HepG2 (cell line): Measurements from ENCODE around the gene MTR. TPM values are rescaled to one million over a fixed set of nuclear protein-coding genes. Genes with fewer than 3 reads are reported as not detected.

Experiments used
- ATAC-seq: fragments of 200-7000 bp; cut with Tn5 transposase; 3 replicates; pipeline ENCODE4 v1.9.1; 2020; ENCODE audit warnings: mild to moderate bottlenecking, moderate library complexity
- BruUV-seq: library from RNA; stranded (reverse); fragments of 400-500 nt; replicated peaks from 2 replicates; lab custom pipeline; 2021; lab: Mats Ljungman, UMichigan
- CTCF ChIA-PET: fragments of 300-600 bp; formaldehyde crosslinking; extraction: SDS; loops from one replicate; lab custom pipeline; 2021; ENCODE audit warnings: low total read pairs, inconsistent platforms, low intra/inter-chr PET ratio; lab: Yijun Ruan, JAX
- POLR2A ChIA-PET: fragments of 350-600 bp; sonication (Branson Sonifier 250); formaldehyde crosslinking; loops from one replicate; lab custom pipeline; 2020; ENCODE audit warnings: antibody characterized with exemption, inconsistent platforms; lab: Yijun Ruan, JAX
- DNase-seq: peaks from one replicate; pipeline ENCODE4 v3.0.0-alpha.2; 2015; ENCODE audit warnings: low spot score
- FAIRE-seq: peaks from 3 replicates; lab custom pipeline; 2011; peaks lifted over from hg19 to GRCh38; lab: Jason Lieb, UNC
- H2AFZ ChIP-seq: one replicate; pipeline ENCODE4 v1.6.1; 2011; ENCODE audit warnings: low read length, inconsistent platforms
- H3K27ac ChIP-seq: fragments of 300-600 bp; 3 replicates; pipeline ENCODE4 v1.8.0; 2011; ENCODE audit warnings: mixed run types, mild to moderate bottlenecking, mixed read lengths, low read length, inconsistent platforms; ENCODE audit not compliant: insufficient read depth; ENCODE audit errors: extremely low read length
- H3K27me3 ChIP-seq, 2 experiments: fragments of 200-600 bp in 1 of 2; 2 replicates in 1 of 2; 3 replicates in 1 of 2; pipeline versions ENCODE4 v1.6.0 to v1.8.0; 2011; ENCODE audit warnings: low read length in 2 of 2, mild to moderate bottlenecking in 2 of 2, moderate library complexity in 2 of 2, inconsistent platforms in 1 of 2; ENCODE audit not compliant: insufficient read depth in 2 of 2, control insufficient read depth in 1 of 2
- H3K36me3 ChIP-seq, 2 experiments: fragments of 200-600 bp in 1 of 2; replicated peaks in 1 of 2; 2 replicates in 1 of 2; 3 replicates in 1 of 2; pipeline versions ENCODE4 v1.5.1 to v1.8.0; 2011; ENCODE audit warnings: low read length in 2 of 2, inconsistent platforms in 1 of 2; ENCODE audit not compliant: insufficient read depth in 2 of 2, control insufficient read depth in 1 of 2
- H3K4me1 ChIP-seq: 2 replicates; pipeline ENCODE4 v1.5.1; 2012; ENCODE audit warnings: low read length, inconsistent platforms; ENCODE audit not compliant: insufficient read depth
- H3K4me2 ChIP-seq: 2 replicates; pipeline ENCODE4 v1.6.0; 2011; ENCODE audit warnings: low read depth, low read length, inconsistent platforms
- H3K4me3 ChIP-seq, 3 experiments: fragments of 200-600 bp in 1 of 3; sonication (generic), shearing (Covaris generic) in 1 of 3; replicated peaks in 1 of 3; 2 replicates each; pipeline ENCODE4 v1.5.1; 2011 to 2016; ENCODE audit warnings: low read length in 3 of 3, inconsistent platforms in 2 of 3, low read depth in 2 of 3, mild to moderate bottlenecking in 2 of 3, control low read depth in 1 of 3, mixed read lengths in 1 of 3; ENCODE audit not compliant: insufficient read depth in 1 of 3
- H3K79me2 ChIP-seq: one replicate; pipeline ENCODE4 v1.6.1; 2011; ENCODE audit warnings: low read length, inconsistent platforms; ENCODE audit not compliant: insufficient read depth
- H3K9ac ChIP-seq: 2 replicates; pipeline ENCODE4 v1.6.0; 2011; ENCODE audit warnings: mild to moderate bottlenecking, low read depth, low read length, inconsistent platforms; ENCODE audit not compliant: insufficient read depth
- H3K9me3 ChIP-seq: 2 replicates; pipeline ENCODE4 v1.5.1; 2012; ENCODE audit warnings: mild to moderate bottlenecking, low read length
- H4K20me1 ChIP-seq: 2 replicates; pipeline ENCODE4 v1.6.0; 2011; ENCODE audit warnings: inconsistent platforms, mild to moderate bottlenecking, low read length, moderate library complexity; ENCODE audit not compliant: insufficient read depth
- ERF ChIP-seq: IDR thresholded peaks from 2 replicates; pipeline ENCODE4 v1.6.1; 2018; ENCODE audit warnings: missing biosample characterization, missing genetic modification reagents
- GFI1 ChIP-seq: sonication (generic); formaldehyde crosslinking; IDR thresholded peaks from 2 replicates; pipeline ENCODE4 v1.5.0; 2020; ENCODE audit warnings: missing genetic modification reagents, mild to moderate bottlenecking, borderline replicate concordance
- MBNL3 ChIP-seq: fragments of 250-450 bp; sonication (Bioruptor Pico); conservative IDR thresholded peaks from 2 replicates; pipeline ENCODE4 v1.8.0; 2022; ENCODE audit warnings: mild to moderate bottlenecking, inconsistent platforms
- NAIF1 ChIP-seq: sonication (generic); formaldehyde crosslinking; IDR thresholded peaks from 2 replicates; pipeline ENCODE4 v1.5.0; 2020; ENCODE audit warnings: mild to moderate bottlenecking, missing genetic modification reagents, borderline replicate concordance
- NFE2L1 ChIP-seq: sonication (generic); formaldehyde crosslinking; IDR thresholded peaks from 2 replicates; pipeline ENCODE4 v1.4.0; 2020; ENCODE audit warnings: missing genetic modification reagents, mild to moderate bottlenecking, borderline replicate concordance
- PREB ChIP-seq: sonication (generic); formaldehyde crosslinking; IDR thresholded peaks from 2 replicates; pipeline ENCODE4 v1.4.0; 2020; ENCODE audit warnings: missing genetic modification reagents
- RARA ChIP-seq: IDR thresholded peaks from 2 replicates; pipeline ENCODE4 v1.6.1; 2016; ENCODE audit warnings: missing genetic modification reagents, missing compliant biosample characterization
- U2AF1 ChIP-seq: fragments of 200-400 bp; formaldehyde crosslinking; optimal IDR thresholded peaks from 2 replicates; pipeline ENCODE3; 2017; ENCODE audit warnings: mild to moderate bottlenecking, low read depth, low read length
- ZNF10 ChIP-seq: sonication (generic); formaldehyde crosslinking; IDR thresholded peaks from 2 replicates; pipeline ENCODE4 v1.4.0; 2020; ENCODE audit warnings: mild to moderate bottlenecking, low read depth, missing genetic modification reagents, borderline replicate concordance
- ZNF12 ChIP-seq: sonication (generic); formaldehyde crosslinking; IDR thresholded peaks from 2 replicates; pipeline ENCODE4 v1.5.0; 2020; ENCODE audit warnings: missing genetic modification reagents
- ZNF251 ChIP-seq: sonication (generic); formaldehyde crosslinking; IDR thresholded peaks from 2 replicates; pipeline ENCODE4 v1.9.0; 2021; ENCODE audit warnings: mild to moderate bottlenecking, missing genetic modification reagents
- ZNF34 ChIP-seq: sonication (generic); formaldehyde crosslinking; IDR thresholded peaks from 2 replicates; pipeline ENCODE4 v1.4.0; 2020; ENCODE audit warnings: mild to moderate bottlenecking, missing genetic modification reagents, borderline replicate concordance
- ZNF7 ChIP-seq: IDR thresholded peaks from 2 replicates; pipeline ENCODE4 v1.6.1; 2016; ENCODE audit warnings: missing biosample characterization, missing genetic modification reagents
- ZNF768 ChIP-seq: sonication (generic); formaldehyde crosslinking; IDR thresholded peaks from 2 replicates; pipeline ENCODE4 v1.4.0; 2020; ENCODE audit warnings: missing genetic modification reagents
- WGBS: methylation state at CpG from one replicate; pipeline ENCODE4 v1.1.6; 2017; ENCODE audit warnings: low lambda C conversion rate; 5-methylcytosine and 5-hydroxymethylcytosine counted together
- in situ Hi-C: cut with HindIII; loops from 2 replicates; pipeline ENCODE4 v1.10.0; 2017; ENCODE audit warnings: low pct_unique_long_range_greater_than_20kb; ENCODE audit not compliant: extremely low pct_ligation_motif_present
- intact Hi-C: fragments of 100-400 bp; cut with micrococcal nuclease; formaldehyde crosslinking; loops from one replicate; pipeline ENCODE4 v1.10.0; 2022; ENCODE audit not compliant: unreplicated experiment
- polyA plus RNA-seq, 8 experiments: library from polyadenylated mRNA; depleted of rRNA in 3 of 8; stranded (reverse) in 7 of 8; unstranded in 1 of 8; fragments of >200 nt; fragmentation: Illumina TruSeq in 4 of 8; extraction: Trizol in 4 of 8; gene quantifications; 2 replicates each; pipeline versions ENCODE4 v1.2.1 to v1.2.3, GENCODE V29; 2011 to 2016; ENCODE audit warnings: low read depth in 4 of 8, missing spikeins in 1 of 8, mixed read lengths in 1 of 8; ENCODE audit not compliant: insufficient read depth in 1 of 8
- total RNA-seq, 5 experiments: library from RNA; depleted of rRNA; stranded (reverse); fragments of >200 nt; fragmentation: Illumina TruSeq; extraction: Trizol; gene quantifications; 2 replicates each; pipeline ENCODE4 v1.2.3, GENCODE V29; 2016; ENCODE audit warnings: low read depth in 1 of 5
- TF ChIP-seq, protein P1 (sequence below): sonication (generic); formaldehyde crosslinking; IDR thresholded peaks from 2 replicates; pipeline ENCODE4 v1.5.0; 2020; ENCODE audit warnings: missing genetic modification reagents
- TF ChIP-seq, protein P2 (sequence below): sonication (generic); formaldehyde crosslinking; IDR thresholded peaks from 2 replicates; pipeline ENCODE4 v1.4.0; 2020; ENCODE audit warnings: missing genetic modification reagents
- TF ChIP-seq, protein P3 (sequence below): sonication (generic); formaldehyde crosslinking; IDR thresholded peaks from 2 replicates; pipeline ENCODE4 v1.4.0; 2020; ENCODE audit warnings: mild to moderate bottlenecking, missing genetic modification reagents

MTR gene
- total and polyA plus RNA-seq, 2 of the 13 experiments (the other 11 are each of a cell fraction or from before 2014, with no cell fraction given), result 16.3 to 36.1 TPM

DNA sequence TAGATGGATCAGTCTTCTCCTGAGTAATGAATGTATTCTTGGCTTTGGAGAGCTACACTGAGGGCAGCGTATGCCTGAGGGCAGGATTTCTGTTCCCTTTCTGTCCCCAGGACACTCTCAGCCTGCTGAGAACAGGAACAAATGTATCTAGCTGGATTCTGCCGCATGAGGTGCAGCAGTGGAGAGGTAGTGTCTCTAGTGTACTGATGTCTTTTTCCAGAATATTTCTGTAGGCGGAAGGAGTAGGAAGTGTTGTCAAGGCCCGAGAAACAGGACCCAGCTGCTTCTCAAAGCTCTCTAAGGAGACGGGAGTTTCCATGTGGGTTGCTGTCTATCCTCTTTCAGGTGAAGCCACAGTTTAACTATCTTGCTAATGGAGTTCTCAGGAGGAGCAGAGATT is 143.7 kb downstream of the MTR start:
- no peak overlapping the region for H3K4me3 ChIP-seq
- no peaks in the 10 kb centered on the region for H3K36me3 ChIP-seq
- BruUV-seq, result no TSS peak
- 34% methylated on average over 5 of the region's 5 CpGs for WGBS
- H3K27me3 ChIP-seq, result peaks cover 0 to 7% of the 10 kb centered on the region in 2 experiments; a peak in 2 of 5 replicates
- intact Hi-C loops, result no loop called here
- no peaks in the 10 kb centered on the region for H3K79me2 ChIP-seq
- H3K4me1 ChIP-seq, result no peaks in the 10 kb centered on the region
- H3K27ac ChIP-seq, result no peak overlapping the region
- ATAC-seq (no peak), FAIRE-seq (no peak), DNase-seq (no peak)
- POLR2A ChIA-PET, result no interaction called here
- H3K9ac ChIP-seq, result no peak overlapping the region
- no peak overlapping the region for H2AFZ ChIP-seq
- in situ Hi-C loops, result no loop called here
- H3K9me3 ChIP-seq, result no peaks in the 10 kb centered on the region
- H3K4me2 ChIP-seq, result no peak overlapping the region
- CTCF ChIA-PET, result no interaction called here
- H4K20me1 ChIP-seq, result no peaks in the 10 kb centered on the region
- TF ChIP-seq GFI1 (CRISPR knock-in tag) (no peak), NFE2L1 (no peak), ZNF10 (CRISPR knock-in tag) (no peak), ZNF12 (CRISPR knock-in tag) (no peak), ZNF34 (no peak), PREB (no peak), ZNF768 (CRISPR knock-in tag) (no peak), U2AF1 (no peak), MBNL3 (CRISPR knock-in tag) (no peak), ZNF251 (CRISPR knock-in tag) (no peak), ZNF7 (CRISPR knock-in tag) (no peak), NAIF1 (CRISPR knock-in tag) (no peak), RARA (CRISPR knock-in tag) (no peak), ERF (CRISPR knock-in tag) (no peak)
- TF ChIP-seq, protein P1, sequence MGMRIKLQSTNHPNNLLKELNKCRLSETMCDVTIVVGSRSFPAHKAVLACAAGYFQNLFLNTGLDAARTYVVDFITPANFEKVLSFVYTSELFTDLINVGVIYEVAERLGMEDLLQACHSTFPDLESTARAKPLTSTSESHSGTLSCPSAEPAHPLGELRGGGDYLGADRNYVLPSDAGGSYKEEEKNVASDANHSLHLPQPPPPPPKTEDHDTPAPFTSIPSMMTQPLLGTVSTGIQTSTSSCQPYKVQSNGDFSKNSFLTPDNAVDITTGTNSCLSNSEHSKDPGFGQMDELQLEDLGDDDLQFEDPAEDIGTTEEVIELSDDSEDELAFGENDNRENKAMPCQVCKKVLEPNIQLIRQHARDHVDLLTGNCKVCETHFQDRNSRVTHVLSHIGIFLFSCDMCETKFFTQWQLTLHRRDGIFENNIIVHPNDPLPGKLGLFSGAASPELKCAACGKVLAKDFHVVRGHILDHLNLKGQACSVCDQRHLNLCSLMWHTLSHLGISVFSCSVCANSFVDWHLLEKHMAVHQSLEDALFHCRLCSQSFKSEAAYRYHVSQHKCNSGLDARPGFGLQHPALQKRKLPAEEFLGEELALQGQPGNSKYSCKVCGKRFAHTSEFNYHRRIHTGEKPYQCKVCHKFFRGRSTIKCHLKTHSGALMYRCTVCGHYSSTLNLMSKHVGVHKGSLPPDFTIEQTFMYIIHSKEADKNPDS (CRISPR knock-in tag), result no peak
- TF ChIP-seq, protein P2, sequence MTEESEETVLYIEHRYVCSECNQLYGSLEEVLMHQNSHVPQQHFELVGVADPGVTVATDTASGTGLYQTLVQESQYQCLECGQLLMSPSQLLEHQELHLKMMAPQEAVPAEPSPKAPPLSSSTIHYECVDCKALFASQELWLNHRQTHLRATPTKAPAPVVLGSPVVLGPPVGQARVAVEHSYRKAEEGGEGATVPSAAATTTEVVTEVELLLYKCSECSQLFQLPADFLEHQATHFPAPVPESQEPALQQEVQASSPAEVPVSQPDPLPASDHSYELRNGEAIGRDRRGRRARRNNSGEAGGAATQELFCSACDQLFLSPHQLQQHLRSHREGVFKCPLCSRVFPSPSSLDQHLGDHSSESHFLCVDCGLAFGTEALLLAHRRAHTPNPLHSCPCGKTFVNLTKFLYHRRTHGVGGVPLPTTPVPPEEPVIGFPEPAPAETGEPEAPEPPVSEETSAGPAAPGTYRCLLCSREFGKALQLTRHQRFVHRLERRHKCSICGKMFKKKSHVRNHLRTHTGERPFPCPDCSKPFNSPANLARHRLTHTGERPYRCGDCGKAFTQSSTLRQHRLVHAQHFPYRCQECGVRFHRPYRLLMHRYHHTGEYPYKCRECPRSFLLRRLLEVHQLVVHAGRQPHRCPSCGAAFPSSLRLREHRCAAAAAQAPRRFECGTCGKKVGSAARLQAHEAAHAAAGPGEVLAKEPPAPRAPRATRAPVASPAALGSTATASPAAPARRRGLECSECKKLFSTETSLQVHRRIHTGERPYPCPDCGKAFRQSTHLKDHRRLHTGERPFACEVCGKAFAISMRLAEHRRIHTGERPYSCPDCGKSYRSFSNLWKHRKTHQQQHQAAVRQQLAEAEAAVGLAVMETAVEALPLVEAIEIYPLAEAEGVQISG, result no peak
- TF ChIP-seq, protein P3, sequence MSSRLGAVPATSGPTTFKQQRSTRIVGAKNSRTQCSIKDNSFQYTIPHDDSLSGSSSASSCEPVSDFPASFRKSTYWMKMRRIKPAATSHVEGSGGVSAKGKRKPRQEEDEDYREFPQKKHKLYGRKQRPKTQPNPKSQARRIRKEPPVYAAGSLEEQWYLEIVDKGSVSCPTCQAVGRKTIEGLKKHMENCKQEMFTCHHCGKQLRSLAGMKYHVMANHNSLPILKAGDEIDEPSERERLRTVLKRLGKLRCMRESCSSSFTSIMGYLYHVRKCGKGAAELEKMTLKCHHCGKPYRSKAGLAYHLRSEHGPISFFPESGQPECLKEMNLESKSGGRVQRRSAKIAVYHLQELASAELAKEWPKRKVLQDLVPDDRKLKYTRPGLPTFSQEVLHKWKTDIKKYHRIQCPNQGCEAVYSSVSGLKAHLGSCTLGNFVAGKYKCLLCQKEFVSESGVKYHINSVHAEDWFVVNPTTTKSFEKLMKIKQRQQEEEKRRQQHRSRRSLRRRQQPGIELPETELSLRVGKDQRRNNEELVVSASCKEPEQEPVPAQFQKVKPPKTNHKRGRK, result no peak
